GM21528 (cell line): ENCODE results near the gene REXO5.
A peak's percentile ranks its signal among the peaks of the same experiment; 100 is the strongest.
"Not testable (repeated sequence)": the region's sequence is repeated elsewhere in the genome, so short reads cannot be mapped to it uniquely, and the experiment has no call there.

ENCODE experiments used
- ATAC-seq: cut with Tn5 transposase; IDR thresholded peaks from one replicate; pipeline ENCODE4 v1.9.1; 2021; ENCODE audit warnings: mild to moderate bottlenecking, moderate library complexity; ENCODE audit not compliant: unreplicated experiment, low FRiP score

The REXO5 gene, protein sequence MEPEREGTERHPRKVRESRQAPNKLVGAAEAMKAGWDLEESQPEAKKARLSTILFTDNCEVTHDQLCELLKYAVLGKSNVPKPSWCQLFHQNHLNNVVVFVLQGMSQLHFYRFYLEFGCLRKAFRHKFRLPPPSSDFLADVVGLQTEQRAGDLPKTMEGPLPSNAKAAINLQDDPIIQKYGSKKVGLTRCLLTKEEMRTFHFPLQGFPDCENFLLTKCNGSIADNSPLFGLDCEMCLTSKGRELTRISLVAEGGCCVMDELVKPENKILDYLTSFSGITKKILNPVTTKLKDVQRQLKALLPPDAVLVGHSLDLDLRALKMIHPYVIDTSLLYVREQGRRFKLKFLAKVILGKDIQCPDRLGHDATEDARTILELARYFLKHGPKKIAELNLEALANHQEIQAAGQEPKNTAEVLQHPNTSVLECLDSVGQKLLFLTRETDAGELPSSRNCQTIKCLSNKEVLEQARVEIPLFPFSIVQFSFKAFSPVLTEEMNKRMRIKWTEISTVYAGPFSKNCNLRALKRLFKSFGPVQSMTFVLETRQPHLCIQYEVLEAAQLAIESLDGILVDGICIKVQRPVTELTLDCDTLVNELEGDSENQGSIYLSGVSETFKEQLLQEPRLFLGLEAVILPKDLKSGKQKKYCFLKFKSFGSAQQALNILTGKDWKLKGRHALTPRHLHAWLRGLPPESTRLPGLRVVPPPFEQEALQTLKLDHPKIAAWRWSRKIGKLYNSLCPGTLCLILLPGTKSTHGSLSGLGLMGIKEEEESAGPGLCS

DNA sequence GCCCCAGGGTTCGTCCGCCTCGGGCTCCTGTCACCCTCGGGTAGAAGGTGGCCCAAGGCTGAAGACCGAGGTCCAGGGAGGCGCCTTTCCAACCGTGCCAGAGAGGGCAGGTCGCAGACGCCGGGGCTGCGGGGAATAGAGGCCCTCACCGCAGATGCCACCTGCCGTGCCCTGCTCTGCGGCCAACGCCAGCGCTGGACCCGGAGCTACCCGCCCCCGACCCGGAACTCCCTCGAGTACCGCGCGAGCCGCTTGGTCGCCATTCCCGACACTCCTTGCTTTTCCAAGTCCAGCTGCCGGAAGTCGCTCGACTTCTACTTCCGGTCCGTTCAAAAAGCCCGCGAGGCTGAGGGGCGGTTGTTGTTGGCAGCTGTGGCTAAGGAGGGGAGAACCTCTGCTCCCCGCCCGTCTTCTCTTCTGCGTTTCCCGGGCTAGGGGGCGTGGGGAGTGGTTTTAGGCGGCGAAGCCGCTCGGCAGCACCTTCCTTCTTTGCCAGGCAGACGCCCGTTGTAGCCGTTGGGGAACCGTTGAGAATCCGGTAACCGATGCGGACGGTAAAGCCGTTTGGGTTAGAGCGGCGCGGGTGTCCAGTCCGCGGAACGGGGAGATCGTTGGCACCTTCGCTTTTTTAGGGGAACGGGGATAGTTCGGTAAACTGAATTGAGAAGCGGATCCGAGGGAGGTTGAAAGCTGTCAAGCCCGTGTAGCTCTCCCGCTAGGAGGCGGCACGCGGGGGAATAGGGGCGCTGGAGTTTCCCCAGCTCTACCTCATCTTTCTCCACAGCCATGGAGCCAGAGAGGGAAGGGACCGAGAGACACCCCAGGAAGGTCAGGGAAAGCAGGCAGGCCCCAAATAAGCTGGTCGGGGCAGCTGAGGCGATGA lies at the start of gene REXO5, which contains the start of gene ERI2:
TSS of gene REXO5 (plus strand) at position 360 of the 883 bp plus-strand sequence. CDS start at position 787, 427 bp downstream.
TSS of gene ERI2 (minus strand) at position 305 of the 883 bp plus-strand sequence. CDS start at position 263, 42 bp downstream.
- peak; percentile 83 for ATAC-seq

DNA sequence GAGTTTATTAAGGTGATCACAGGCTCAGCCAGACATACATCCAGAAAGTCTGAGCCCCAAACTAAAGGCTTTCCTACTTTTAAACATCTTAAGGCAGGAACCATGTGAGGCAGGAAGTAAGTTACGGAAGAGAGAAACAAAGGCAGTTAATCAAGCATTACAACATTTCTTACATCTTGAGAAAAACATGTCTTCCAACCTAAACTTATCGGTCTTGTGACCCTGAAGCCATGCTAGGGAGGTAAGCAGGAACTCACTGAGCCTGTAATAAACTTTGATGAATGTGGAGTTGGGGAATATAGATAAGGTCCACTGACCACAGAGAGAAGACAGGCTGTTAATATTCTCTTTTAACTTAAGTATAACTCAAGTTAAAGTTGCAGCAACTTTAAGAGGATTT lies 46.0 kb upstream of the REXO5 start:
- no peak for ATAC-seq

DNA sequence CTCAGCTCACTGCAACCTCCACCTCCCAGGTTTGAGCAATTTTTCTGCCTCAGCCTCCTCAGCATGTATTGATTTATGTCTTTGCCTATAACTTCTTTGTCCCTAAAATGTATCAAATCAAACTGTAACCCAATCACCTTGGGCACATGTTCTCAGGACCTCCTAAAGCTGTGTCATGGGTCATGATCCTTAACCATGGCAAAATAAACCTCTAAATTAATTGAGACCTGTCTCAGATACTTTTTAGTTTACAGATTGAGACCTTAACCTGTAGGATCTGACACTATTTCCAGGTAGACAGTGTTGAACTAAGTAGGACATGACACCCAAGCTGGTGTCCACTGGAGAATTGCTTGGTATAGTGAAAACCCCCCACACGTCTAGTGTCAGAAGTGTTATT lies 45.2 kb upstream of the REXO5 start:
- ATAC-seq = no peak

GRCh38 chr16:20762404-20763123 lies 43.8 kb upstream of the REXO5 start:
- no peak for ATAC-seq

DNA sequence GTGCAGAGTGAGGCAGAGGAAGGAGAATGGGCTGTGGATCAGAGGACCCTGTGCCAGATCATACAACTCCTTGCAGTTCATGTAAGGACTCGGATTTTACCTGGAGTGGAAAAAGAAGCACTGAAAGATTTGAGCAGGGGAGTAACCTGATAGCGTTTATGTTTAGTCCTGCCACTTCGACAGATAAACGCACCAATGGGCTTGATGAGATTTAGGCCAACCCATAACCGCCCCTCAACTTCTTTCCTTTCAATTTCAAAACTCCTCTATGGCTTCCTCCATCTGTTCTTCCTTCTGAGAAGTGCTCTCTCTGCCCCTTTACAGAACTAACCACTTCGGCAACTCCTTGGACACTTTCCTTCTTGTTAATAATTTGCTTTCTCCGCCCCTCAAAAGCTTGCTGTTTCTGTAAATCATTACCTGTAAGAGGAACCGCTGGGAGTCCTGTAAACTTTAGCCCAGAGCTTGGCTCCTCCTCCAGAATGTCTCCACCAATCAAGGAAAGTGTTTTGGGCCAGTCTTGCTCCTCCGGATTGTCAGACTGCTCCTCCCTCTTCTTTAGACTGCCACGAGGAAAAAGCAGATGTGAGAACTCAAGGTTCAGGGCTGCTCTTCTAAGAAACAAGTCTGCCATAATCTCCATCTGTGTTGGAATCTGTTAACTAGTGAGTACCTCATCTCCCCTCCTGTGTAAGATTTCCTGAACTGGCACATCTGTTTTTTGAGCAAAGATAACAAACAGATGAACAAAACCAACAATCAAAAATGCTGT lies 42.7 kb upstream of the REXO5 start, which contains the start of gene ACSM3:
TSS of gene ACSM3 (plus strand) at position 554 of the 772 bp plus-strand sequence. CDS start 6,021 bp downstream, outside the sequence.
- ATAC-seq = peak; percentile 98

DNA sequence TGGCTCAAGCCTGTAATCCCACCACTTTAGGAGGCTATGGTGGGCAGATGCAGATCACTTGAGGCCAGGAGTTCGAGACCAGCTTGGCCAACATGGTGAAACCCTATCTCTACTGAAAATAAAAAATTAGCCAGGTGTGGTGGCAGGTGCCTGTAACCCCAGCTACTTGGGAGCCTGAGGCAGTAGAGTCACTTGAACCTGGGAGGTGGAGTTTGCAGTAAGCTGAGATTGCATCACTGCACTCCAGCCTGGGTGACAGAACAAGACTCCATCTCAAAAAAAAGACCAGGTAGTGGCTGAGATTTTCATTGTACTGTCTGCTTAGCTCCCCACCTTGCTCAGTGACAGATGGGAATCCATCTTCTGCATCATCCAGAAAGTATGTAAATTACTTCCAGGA lies 41.9 kb upstream of the REXO5 start:
- ATAC-seq = not testable (repeated sequence)

- no peak for ATAC-seq
Observed at GRCh38 chr16:20765732-20766131, 40.6 kb upstream of the REXO5 start.

GRCh38 chr16:20766294-20766693 lies 40.0 kb upstream of the REXO5 start:
- no peak for ATAC-seq

DNA sequence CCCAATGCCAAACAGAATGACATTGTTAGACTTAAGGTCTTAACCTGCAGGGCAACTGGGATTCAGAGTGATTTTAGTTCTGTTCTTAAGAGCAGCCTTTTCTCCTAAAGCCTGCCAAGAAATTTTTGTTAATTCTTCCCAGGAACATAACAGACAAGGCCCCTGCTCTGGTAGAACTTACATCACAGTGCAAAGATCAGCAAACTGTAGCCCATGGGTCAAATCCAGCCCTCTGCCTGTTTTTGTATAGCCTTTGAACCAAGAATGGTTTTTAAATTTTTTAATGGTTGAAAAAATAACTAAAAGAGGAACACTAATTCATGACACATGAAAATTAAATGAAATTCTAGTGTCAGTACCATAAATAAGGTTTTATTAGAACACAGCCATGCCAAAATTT lies 38.8 kb upstream of the REXO5 start:
- ATAC-seq = no peak

GRCh38 chr16:20768121-20768520 lies 38.2 kb upstream of the REXO5 start:
- ATAC-seq = no peak

DNA sequence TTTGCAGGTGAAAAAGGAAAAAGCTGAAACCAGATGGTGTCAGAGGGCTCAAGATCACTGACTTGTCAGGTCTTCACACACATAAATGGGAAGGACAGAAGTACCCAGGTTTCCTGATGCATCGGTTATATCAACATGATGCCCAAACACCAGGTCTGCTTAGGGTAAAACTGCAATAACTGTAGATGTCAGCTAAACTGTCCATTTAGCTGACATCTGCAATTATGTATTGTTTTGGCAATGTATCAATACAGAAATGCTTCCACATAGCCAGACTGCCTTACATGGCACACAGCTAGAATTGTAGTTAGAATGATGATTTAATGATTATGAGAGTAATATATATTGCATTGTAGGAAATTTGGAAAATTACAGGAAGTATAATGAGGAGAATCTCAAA lies 37.5 kb upstream of the REXO5 start:
- ATAC-seq = no peak

DNA sequence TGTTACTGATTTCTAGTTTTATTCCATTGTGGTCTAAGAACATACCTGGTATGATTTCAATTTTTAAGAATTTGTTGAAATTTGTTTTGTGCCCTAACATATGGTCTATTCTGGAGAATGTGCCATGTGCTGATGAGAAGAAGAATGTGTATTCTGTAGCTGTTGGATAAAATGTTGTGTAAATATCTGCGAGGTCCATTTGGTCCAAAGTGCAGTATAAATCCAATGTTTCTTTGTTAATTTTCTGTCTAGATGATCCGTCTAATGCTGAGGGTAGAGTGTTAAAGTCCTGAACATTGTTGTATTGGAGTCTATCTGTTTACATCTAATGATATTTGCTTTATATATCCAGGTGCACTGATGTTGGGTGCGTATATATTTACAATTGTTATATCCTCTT lies 32.6 kb upstream of the REXO5 start:
- no peak for ATAC-seq

- ATAC-seq = peak; percentile 66
Observed at GRCh38 chr16:20774703-20775362, 31.5 kb upstream of the REXO5 start.

GRCh38 chr16:20781697-20782096 lies 24.6 kb upstream of the REXO5 start:
- ATAC-seq = no peak

GRCh38 chr16:20782470-20782869 lies 23.9 kb upstream of the REXO5 start:
- ATAC-seq = no peak

DNA sequence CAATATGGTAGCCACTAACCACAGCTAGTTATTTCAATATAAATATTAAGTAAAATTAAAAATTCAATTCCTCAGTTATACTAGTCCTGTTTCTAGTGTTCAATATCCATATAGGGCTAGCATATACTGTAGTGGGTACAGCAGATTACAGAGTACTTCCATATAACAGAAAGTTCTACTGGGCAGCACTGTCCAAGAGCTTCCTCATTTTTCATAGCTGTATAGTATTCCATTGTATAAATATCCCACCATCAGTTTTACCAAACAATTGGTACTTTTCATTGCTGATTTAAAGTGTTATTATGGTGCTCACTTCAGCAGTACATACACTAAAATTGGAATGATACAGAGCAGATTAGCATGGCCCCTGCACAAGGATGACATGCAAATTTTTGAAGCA lies 22.1 kb upstream of the REXO5 start:
- ATAC-seq = no peak

DNA sequence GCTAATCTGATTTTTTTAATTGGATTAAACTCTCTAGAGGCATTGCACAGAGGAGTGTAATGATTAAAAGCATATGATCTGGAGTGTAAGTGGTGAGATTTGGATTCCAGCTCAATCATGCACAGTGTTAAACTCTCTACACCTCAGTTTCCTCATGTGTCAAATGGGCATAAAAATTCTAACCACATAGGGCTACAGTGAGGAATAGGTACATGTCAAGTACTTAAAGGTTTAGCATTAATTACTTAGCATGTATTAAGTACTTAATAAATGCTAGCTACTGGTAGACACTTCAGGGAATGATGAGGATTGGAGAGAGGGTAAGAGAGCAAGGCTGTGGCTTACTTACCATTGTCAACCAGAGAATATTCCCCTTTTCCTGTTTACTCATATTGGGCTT lies 17.2 kb upstream of the REXO5 start:
- ATAC-seq = no peak

DNA sequence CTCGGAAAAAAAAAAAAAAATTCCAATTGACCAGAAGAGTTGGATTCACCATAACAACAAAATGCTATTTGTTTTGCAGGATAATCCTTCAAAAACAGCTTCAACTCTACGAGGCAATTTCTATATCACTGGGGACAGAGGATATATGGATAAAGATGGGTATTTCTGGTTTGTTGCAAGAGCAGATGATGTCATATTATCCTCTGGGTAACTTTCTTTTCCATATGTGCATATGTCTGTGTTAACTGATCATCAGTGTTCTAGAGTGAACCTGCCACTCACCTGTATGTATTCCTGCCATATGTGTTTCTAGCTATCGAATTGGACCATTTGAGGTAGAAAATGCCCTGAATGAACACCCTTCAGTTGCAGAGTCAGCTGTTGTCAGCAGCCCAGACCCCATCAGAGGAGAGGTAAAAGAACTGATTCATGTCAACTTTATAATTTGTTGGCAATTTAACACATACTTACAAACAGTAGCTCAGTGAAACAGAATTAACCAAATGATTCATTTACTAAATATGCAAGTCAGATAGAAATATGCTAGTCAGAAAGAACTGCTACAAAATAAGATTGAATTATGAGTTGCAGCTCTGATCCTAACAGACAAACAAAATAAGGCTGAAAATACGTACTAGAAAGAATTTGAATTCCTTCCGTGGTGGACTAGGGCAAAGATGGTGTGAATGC lies 14.3 kb upstream of the REXO5 start:
- no peak for ATAC-seq
